ENCODE measurements around the gene ORC3. TPM values are rescaled to one million over a fixed set of nuclear protein-coding genes. Genes with fewer than 3 reads are reported as not detected.

Gene ORC3
- total RNA-seq, 6 donors from 2014 or later, result 10.3 to 27.2 (median 17.2) TPM

DNA sequence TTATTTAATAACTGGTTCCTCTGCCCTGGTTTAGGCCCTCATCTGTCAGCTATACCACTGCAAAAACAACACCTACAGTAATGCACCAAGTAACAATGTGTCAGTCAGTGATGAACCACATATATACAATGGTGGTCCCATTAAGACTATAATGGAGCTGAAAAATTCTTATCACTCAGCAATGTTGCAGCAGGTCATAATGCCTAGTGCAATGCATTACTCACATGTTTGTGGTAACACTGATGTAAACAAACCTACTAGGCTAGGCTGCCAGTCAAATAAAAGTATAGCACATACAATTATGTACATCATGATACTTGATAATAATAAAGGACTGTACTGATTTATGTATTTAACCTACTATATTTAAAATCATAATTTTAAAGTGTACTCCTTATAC, 31.5 kb upstream of the ORC3 start:
- Histone ChIP-seq H3K36me3 (peaks cover 17 to 68% (median 21%) of the 10 kb centered on the region in 4 donors), H3K9me3 (no peaks in the 10 kb centered on the region), H3K4me1 (no peaks in the 10 kb centered on the region), H3K4me3 (no peak overlapping the region), H3K27ac (no peak overlapping the region), H3K27me3 (no peaks in the 10 kb centered on the region)
- DNase-seq (no peak), ATAC-seq (ENCODE audit: low FRiP score in 2 of 2) (no peak)
- no peak for TF ChIP-seq POLR2AphosphoS5 (IDR thresholded peaks at IDR 0.05)
- TF ChIP-seq EP300 (IDR thresholded peaks at IDR 0.05), result no peak
- TF ChIP-seq, protein P1, sequence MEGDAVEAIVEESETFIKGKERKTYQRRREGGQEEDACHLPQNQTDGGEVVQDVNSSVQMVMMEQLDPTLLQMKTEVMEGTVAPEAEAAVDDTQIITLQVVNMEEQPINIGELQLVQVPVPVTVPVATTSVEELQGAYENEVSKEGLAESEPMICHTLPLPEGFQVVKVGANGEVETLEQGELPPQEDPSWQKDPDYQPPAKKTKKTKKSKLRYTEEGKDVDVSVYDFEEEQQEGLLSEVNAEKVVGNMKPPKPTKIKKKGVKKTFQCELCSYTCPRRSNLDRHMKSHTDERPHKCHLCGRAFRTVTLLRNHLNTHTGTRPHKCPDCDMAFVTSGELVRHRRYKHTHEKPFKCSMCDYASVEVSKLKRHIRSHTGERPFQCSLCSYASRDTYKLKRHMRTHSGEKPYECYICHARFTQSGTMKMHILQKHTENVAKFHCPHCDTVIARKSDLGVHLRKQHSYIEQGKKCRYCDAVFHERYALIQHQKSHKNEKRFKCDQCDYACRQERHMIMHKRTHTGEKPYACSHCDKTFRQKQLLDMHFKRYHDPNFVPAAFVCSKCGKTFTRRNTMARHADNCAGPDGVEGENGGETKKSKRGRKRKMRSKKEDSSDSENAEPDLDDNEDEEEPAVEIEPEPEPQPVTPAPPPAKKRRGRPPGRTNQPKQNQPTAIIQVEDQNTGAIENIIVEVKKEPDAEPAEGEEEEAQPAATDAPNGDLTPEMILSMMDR (IDR thresholded peaks at IDR 0.05), result no peak
- no peak for TF ChIP-seq POLR2A (IDR thresholded peaks at IDR 0.05)

- Histone ChIP-seq H3K27me3 (no peaks in the 10 kb centered on the region), H3K9me3 (no peaks in the 10 kb centered on the region), H3K27ac (no peak overlapping the region), H3K36me3 (peaks cover 11 to 49% (median 18%) of the 10 kb centered on the region in 4 donors), H3K4me3 (no peak overlapping the region), H3K4me1 (no peaks in the 10 kb centered on the region)
- no peak for DNase-seq
- no peak for ATAC-seq (ENCODE audit: low FRiP score in 2 of 2)
- TF ChIP-seq EP300 (IDR thresholded peaks at IDR 0.05) (no peak), POLR2AphosphoS5 (IDR thresholded peaks at IDR 0.05) (no peak), POLR2A (IDR thresholded peaks at IDR 0.05) (no peak)
- TF ChIP-seq, protein P1 (IDR thresholded peaks at IDR 0.05), result no peak
- 74 to 80% methylated on average over 1 of the region's 1 CpG for WGBS, 2 donors
These were observed 28.9 kb upstream of the ORC3 start for GRCh38 chr6:87561017-87561416.

DNA sequence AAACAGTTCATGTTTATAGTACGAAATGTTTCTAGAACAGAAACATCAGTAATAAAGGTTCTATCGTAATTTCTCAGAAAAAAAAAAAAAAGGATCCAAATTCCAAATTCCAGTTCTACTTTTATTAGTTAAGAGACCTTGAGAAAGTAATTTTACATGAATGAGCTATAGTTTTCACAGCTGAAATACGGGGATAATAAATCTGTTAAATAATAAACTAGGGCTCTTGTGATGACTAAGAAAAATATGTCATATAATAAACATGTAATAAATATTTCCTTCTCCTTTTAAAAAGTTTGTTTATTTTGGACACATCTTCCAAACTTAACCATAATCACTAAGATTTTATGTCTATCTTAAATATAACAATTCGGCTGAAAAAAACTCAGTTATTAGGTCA, 17.9 kb upstream of the ORC3 start:
- peaks cover 8 to 32% (median 17%) of the 10 kb centered on the region in 4 donors for H3K4me1 ChIP-seq
- TF ChIP-seq POLR2A (IDR thresholded peaks at IDR 0.05), result no peak
- DNase-seq (no peak), ATAC-seq (ENCODE audit: low FRiP score in 2 of 2) (no peak)
- no peaks in the 10 kb centered on the region for H3K27me3 ChIP-seq
- 79 to 82% methylated on average over 4 of the region's 4 CpGs for WGBS, 2 donors
- H3K9me3 ChIP-seq, result no peaks in the 10 kb centered on the region
- H3K36me3 ChIP-seq, result peaks cover 0 to 4% (median 0%) of the 10 kb centered on the region in 4 donors
- no peak overlapping the region for H3K4me3 ChIP-seq
- H3K27ac ChIP-seq, result no peak overlapping the region

- Histone ChIP-seq H3K9me3 (no peaks in the 10 kb centered on the region), H3K4me3 (no peak overlapping the region), H3K27ac (no peak overlapping the region), H3K4me1 (peaks cover 8 to 32% (median 17%) of the 10 kb centered on the region in 4 donors), H3K27me3 (no peaks in the 10 kb centered on the region), H3K36me3 (peaks cover 0 to 7% (median 0%) of the 10 kb centered on the region in 4 donors)
- WGBS, 2 donors, result 88 to 92% methylated on average over 3 of the region's 3 CpGs
- ATAC-seq (ENCODE audit: low FRiP score in 2 of 2) (no peak), DNase-seq (no peak)
- no peak for TF ChIP-seq EP300 (IDR thresholded peaks at IDR 0.05)
- TF ChIP-seq, protein P1 (IDR thresholded peaks at IDR 0.05), result no peak
- TF ChIP-seq POLR2AphosphoS5 (IDR thresholded peaks at IDR 0.05), result no peak
- no peak for TF ChIP-seq POLR2A (IDR thresholded peaks at IDR 0.05)
These were observed 17.1 kb upstream of the ORC3 start for GRCh38 chr6:87572883-87573282.

- H3K36me3 ChIP-seq, result peaks cover 0 to 5% (median 0%) of the 10 kb centered on the region in 4 donors
- H3K4me3 ChIP-seq, result no peak overlapping the region
- H3K9me3 ChIP-seq, result no peaks in the 10 kb centered on the region
- ATAC-seq (ENCODE audit: low FRiP score in 2 of 2) (no peak), DNase-seq (no peak)
- no peaks in the 10 kb centered on the region for H3K27me3 ChIP-seq
- H3K27ac ChIP-seq, result no peak overlapping the region
- TF ChIP-seq, protein P1 (IDR thresholded peaks at IDR 0.05), result no peak
- no peak for TF ChIP-seq POLR2A (IDR thresholded peaks at IDR 0.05)
- WGBS, 2 donors, result 85 to 91% methylated on average over 5 of the region's 5 CpGs
- H3K4me1 ChIP-seq, result peaks cover 8 to 32% (median 17%) of the 10 kb centered on the region in 4 donors
These were observed 16.5 kb upstream of the ORC3 start for GRCh38 chr6:87573307-87574024.

All from upper lobe of left lung (tissue), 6 donors.